ENCODE measurements around the gene NR2C2.

Gene NR2C2

DNA sequence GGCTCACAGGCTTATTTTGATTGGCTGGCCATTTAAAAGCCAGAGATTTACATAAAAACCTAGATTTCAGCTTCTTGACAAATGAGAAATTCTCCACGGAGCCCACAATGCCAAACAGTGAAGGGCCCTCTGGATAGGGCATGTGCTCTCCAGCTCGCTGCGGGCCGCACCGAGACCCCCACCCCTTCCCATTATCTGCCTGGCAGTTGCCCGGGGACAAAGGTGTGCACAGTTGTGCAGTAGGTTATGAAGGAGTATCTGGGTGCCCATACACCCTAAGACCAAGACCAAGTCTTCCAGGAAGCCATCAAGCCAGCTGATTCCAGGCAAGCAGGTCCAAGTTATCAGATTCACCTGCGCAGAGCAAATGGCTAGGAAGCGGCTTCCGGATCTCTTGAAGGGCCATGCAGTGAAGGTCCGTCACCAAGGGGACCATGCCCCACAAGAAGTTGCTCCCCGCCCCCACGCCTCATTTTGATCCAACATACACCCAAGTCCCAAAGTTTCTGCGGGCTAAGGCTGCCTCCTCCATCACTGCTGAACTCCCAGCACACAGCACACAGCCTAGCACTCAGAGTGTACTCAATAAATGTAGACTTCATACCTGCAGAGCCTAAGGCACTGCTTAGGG is 116.4 kb downstream of the NR2C2 start:
- DNase-seq (ENCODE audit: low spot score), result no peak

GRCh38 chr3:15064299-15064834 is 117.0 kb downstream of the NR2C2 start:
- no peak for DNase-seq (ENCODE audit: low spot score)

- DNase-seq (ENCODE audit: low spot score), result peak; percentile 89
These were observed 117.6 kb downstream of the NR2C2 start, which contains the start of gene MRPS25 for GRCh38 chr3:15064835-15065549. MRPS25 (minus strand) TSS chr3:15065315; CDS start chr3:15065194, 121 bp downstream.

DNA sequence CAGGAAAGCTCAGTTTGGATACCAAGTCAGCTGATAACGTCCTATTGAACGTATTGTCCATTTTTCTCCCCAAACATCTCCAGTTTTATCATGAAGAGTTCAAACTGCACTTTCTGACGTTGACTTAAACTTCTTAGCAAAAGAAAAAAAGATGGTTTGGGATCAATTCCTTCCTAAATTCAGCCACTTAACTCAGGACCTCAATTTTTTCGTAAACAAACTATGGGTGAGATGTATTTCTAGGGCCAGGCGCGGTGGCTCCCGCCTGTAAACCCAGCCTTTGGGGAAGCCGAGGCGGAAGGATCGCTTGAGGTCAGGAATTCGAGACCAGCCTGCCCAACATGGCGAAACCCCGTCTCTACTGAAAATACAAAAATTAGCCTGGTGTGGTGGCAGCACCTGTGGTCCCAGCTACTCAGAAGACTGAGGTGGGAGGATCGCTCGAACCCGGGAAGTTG is 118.2 kb downstream of the NR2C2 start:
- DNase-seq (ENCODE audit: low spot score), result no peak

- DNase-seq (ENCODE audit: low spot score), result no peak
These were observed 119.1 kb downstream of the NR2C2 start for GRCh38 chr3:15066467-15066866.

GRCh38 chr3:15069441-15069840 is 122.1 kb downstream of the NR2C2 start:
- no peak for DNase-seq (ENCODE audit: low spot score)

GRCh38 chr3:15071699-15072098 is 124.3 kb downstream of the NR2C2 start:
- no peak for DNase-seq (ENCODE audit: low spot score)

GRCh38 chr3:15074500-15074899 is 127.1 kb downstream of the NR2C2 start:
- no peak for DNase-seq (ENCODE audit: low spot score)

- DNase-seq (ENCODE audit: low spot score), result no peak
These were observed 131.7 kb downstream of the NR2C2 start for GRCh38 chr3:15079091-15079490.

DNA sequence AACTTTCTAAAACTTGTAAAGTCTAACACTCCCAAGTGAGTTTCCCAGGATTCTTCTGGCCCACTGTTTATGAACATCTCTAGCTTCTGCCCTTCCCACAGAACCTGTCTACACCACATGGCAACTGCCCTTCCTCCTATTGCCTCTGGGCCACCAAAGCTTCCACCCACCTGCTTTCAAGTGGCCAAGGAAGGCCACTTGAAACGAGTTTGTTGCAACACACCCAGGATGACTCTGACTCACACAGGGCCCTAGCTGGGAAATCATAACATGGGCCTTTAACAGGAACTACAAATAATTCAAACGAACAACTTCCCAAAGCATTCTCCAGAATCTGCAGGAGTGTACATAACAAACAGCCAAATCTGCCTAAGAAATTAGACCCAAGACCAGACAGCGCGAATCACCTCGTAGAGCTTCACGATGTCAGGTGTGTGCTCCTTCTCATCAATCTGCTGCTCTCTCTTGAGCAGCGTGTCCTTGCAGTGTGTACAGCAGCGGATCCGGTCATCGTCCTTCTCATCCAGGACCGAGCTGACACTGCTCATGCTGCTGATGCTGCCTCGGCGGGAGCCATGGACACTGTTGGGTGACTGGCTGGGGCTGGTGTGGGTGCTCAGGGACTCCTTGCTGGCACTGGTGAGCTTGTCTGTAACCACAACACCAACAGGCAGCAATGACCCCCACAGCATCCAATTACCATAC is 134.7 kb downstream of the NR2C2 start:
- no peak for DNase-seq (ENCODE audit: low spot score)

- DNase-seq (ENCODE audit: low spot score), result no peak
These were observed 135.9 kb downstream of the NR2C2 start for GRCh38 chr3:15083252-15083651.

GRCh38 chr3:15086263-15086662 is 138.9 kb downstream of the NR2C2 start:
- DNase-seq (ENCODE audit: low spot score), result no peak

DNA sequence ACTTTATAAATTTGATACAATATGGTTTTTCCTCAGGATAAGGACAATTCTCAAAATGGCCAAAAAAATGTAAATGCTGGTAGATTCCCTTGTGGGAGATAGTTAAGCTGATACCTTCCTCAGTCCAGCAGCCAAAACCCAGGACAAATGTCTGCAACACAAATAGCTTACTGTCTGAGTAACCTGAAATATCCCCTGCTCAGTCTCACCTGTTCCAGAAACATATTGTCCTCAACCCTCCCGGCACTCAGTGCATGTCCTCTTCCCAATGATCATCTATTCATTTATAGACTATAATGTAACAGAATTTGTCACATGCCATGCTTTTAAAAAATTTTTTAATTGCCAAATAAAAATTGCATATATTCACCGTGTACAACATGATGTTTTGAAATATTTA is 139.3 kb downstream of the NR2C2 start:
- no peak for DNase-seq (ENCODE audit: low spot score)

- DNase-seq (ENCODE audit: low spot score), result no peak
These were observed 141.8 kb downstream of the NR2C2 start for GRCh38 chr3:15089201-15089600.

- DNase-seq (ENCODE audit: low spot score), result no peak
These were observed 144.2 kb downstream of the NR2C2 start for GRCh38 chr3:15091575-15091974.

- no peak for DNase-seq (ENCODE audit: low spot score)
These were observed 145.3 kb downstream of the NR2C2 start for GRCh38 chr3:15092686-15093085.

DNA sequence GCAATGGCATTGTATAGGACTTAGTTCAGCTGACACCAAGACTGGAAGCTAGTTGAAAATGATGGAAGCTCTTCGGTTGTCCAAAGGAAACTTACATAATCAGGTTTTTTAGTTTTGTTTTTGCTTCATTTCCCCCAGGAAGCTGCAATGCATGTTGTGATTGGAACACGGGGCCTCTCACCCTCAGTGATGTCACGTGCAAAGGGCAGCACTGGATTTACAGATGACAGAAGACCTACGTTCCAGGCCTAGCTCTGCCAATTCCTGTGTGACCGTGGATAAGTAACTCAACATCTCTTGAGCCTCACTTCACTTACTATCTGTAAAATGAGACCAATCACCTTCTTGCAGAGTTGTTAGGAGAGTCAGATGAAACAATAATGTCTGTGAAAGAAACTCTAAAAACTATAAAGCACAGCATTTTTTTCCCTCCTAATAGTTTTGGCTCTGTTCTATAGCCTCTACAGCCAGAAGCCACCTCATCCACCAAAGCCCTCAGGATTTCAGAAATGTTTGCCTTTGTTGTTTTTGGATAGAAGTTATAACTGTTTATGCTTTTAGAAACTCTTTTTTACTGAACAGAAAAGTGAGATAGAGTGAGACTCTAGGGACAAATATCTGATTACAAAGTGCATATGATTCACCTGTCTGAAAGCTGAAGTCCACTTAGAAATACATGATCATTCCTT is 146.9 kb downstream of the NR2C2 start:
- no peak for DNase-seq (ENCODE audit: low spot score)

GRCh38 chr3:15096046-15096445 is 148.7 kb downstream of the NR2C2 start:
- DNase-seq (ENCODE audit: low spot score), result no peak

- DNase-seq (ENCODE audit: low spot score), result no peak
These were observed 150.5 kb downstream of the NR2C2 start for GRCh38 chr3:15097891-15098290.
